ENCODE data around the gene SLC43A2. TPM values are rescaled to one million over a fixed set of nuclear protein-coding genes. Genes with fewer than 3 reads are reported as not detected.

SLC43A2 gene
- total RNA-seq, 1 donor from 2014 or later = 71.4 TPM

DNA sequence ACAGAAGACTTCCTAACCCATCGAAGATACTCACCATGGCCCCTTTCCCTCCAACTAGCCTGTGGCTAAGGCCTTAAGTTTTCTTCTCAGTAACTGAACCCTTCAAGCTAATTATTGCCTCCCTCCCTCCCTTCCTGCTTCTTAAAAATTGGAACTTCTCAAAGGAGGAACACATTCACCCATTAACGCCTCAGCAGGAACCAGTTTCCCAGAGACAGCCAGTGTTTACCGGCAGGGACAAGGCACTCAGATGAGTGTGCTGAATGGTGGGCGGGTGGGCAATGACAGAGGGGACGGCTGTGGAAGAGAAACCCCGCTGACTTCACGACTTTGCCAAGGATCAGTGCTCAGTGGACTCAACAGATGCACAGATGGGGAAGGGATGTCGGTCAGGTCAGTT is 86.3 kb downstream of the SLC43A2 start:
- peaks cover 56% of the 10 kb centered on the region for H3K36me3 Mint-ChIP-seq (ENCODE audit: low read depth, unreplicated experiment)
- DNase-seq (ENCODE audit: low spot score) = no peak

DNA sequence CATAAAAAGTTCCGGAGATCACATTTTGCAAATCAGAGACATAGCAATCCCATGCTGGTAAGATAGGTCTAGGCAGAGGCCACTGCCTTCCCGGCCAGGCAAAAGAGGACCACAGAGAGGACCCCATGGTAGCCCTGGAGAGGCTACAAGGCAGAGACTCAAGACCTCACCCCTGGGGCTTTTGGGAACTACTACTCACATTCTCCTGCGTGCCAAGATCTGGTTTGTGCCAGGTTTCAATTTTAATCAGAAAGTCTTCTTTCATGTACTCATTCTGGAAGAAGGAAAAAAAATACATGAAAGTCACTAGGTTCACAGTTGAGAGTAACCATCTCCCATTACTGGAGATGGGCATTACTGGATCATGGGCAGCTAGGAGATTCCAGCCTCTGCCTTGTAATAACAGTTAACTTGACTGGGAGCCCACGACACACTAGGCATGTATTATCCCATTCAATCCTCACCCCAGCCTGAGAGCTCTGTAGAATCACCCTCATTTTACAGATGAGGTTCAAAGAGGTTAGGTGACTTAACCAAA is 87.2 kb downstream of the SLC43A2 start:
- Mint-ChIP-seq H3K4me3 (ENCODE audit: unreplicated experiment) (no peak overlapping the region), H3K27me3 (ENCODE audit: unreplicated experiment) (peaks cover 3% of the 10 kb centered on the region), H3K27ac (ENCODE audit: unreplicated experiment) (no peak overlapping the region), H3K4me1 (ENCODE audit: unreplicated experiment) (peaks cover 5% of the 10 kb centered on the region), H3K36me3 (ENCODE audit: low read depth, unreplicated experiment) (peaks cover 57% of the 10 kb centered on the region), H3K9me3 (ENCODE audit: unreplicated experiment) (no peaks in the 10 kb centered on the region)
- no peak for DNase-seq (ENCODE audit: low spot score)
- TF ChIP-seq, protein P1, sequence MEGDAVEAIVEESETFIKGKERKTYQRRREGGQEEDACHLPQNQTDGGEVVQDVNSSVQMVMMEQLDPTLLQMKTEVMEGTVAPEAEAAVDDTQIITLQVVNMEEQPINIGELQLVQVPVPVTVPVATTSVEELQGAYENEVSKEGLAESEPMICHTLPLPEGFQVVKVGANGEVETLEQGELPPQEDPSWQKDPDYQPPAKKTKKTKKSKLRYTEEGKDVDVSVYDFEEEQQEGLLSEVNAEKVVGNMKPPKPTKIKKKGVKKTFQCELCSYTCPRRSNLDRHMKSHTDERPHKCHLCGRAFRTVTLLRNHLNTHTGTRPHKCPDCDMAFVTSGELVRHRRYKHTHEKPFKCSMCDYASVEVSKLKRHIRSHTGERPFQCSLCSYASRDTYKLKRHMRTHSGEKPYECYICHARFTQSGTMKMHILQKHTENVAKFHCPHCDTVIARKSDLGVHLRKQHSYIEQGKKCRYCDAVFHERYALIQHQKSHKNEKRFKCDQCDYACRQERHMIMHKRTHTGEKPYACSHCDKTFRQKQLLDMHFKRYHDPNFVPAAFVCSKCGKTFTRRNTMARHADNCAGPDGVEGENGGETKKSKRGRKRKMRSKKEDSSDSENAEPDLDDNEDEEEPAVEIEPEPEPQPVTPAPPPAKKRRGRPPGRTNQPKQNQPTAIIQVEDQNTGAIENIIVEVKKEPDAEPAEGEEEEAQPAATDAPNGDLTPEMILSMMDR (IDR thresholded peaks at IDR 0.05; ENCODE audit: unreplicated experiment) = no peak

More for the DNA sequence above, 86.3 kb downstream of the SLC43A2 start:
- H3K27me3 Mint-ChIP-seq (ENCODE audit: unreplicated experiment) = peaks cover 2% of the 10 kb centered on the region
- H3K4me3 Mint-ChIP-seq (ENCODE audit: unreplicated experiment) = no peak overlapping the region
- H3K4me1 Mint-ChIP-seq (ENCODE audit: unreplicated experiment) = peaks cover 5% of the 10 kb centered on the region
- TF ChIP-seq, protein P1 (IDR thresholded peaks at IDR 0.05; ENCODE audit: unreplicated experiment) = no peak
- no peaks in the 10 kb centered on the region for H3K9me3 Mint-ChIP-seq (ENCODE audit: unreplicated experiment)
- no peak overlapping the region for H3K27ac Mint-ChIP-seq (ENCODE audit: unreplicated experiment)

DNA sequence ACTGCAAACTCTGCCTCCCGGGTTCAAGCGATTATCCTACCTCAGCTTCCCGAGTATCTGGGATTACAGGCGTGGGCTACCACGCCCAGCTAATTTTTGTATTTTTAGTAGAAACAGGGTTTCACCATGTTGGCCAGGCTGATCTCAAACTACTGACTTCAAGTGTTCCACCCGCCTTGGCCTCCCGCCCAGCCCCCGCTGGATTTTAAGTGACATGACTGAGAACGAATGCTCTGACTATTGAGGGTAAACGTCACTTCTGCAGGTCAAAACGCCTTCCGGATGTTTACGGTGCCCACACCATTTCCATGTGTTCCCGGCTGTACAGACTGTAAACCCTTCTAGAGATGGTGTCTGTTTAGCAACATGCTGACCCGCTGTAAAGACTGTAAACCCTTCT is 88.8 kb downstream of the SLC43A2 start:
- Mint-ChIP-seq H3K4me1 (ENCODE audit: unreplicated experiment) (no peaks in the 10 kb centered on the region), H3K27ac (ENCODE audit: unreplicated experiment) (no peak overlapping the region), H3K36me3 (ENCODE audit: low read depth, unreplicated experiment) (peaks cover 61% of the 10 kb centered on the region), H3K27me3 (ENCODE audit: unreplicated experiment) (peaks cover 3% of the 10 kb centered on the region), H3K4me3 (ENCODE audit: unreplicated experiment) (peak overlapping the region; percentile 51), H3K9me3 (ENCODE audit: unreplicated experiment) (no peaks in the 10 kb centered on the region)
- TF ChIP-seq, protein P1 (IDR thresholded peaks at IDR 0.05; ENCODE audit: unreplicated experiment) = no peak
- no peak for DNase-seq (ENCODE audit: low spot score)

DNA sequence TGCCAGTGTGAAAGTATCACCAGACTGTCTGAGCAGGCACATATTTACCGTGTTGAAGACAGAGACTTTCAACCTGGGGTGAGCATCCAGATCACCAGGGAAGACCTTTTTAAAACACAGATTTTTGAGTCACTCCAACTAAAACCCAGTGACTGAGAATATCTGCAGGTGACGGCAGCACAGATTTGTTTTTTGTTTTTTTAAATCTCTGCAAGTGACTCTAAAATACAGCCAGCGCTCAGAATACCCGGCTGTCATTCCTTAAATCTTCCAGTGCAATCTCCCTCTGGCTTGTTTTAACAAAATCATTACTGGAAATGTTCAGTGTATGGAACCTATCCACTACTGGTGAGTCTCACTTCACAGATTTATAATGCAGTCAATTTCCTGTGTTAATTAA is 92.9 kb downstream of the SLC43A2 start:
- peak overlapping the region; percentile 67 for H3K27ac Mint-ChIP-seq (ENCODE audit: unreplicated experiment)
- TF ChIP-seq, protein P1 (IDR thresholded peaks at IDR 0.05; ENCODE audit: unreplicated experiment) = no peak
- DNase-seq (ENCODE audit: low spot score) = no peak
- H3K27me3 Mint-ChIP-seq (ENCODE audit: unreplicated experiment) = peaks cover 3% of the 10 kb centered on the region
- no peaks in the 10 kb centered on the region for H3K9me3 Mint-ChIP-seq (ENCODE audit: unreplicated experiment)
- peaks cover 57% of the 10 kb centered on the region for H3K36me3 Mint-ChIP-seq (ENCODE audit: low read depth, unreplicated experiment)
- no peaks in the 10 kb centered on the region for H3K4me1 Mint-ChIP-seq (ENCODE audit: unreplicated experiment)
- peak overlapping the region; percentile 74 for H3K4me3 Mint-ChIP-seq (ENCODE audit: unreplicated experiment)

DNA sequence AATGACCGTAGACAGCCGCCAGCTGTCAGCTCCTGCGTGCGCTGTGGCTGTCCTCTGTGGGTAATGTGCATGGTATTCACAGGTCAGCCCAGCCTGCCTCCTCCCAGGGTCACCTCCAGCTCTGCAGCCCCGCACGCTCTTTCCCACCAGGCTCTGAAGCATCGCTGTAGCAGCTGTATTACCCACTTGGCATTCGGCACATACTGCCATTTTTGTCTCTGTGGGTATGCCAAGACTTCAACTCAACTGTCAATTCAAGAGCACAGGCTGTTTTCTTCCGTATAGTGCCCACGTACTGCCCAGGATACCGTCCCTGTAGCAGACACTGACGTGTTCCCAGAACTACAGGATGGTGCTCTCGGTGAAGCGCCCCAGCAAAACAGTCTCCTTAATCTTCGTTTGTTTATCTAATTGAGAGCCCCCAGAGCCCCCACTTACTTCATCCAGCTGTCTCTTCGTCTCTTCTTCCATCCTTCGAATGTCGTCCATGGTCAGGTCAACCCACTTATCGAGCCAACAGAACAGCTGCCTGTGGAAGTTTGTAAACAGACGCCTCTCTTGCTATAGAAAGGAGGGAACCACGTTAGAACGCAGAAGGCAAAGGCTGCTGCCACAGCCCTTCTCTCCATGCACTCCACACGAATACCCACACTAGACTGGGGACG is 94.8 kb downstream of the SLC43A2 start:
- Mint-ChIP-seq H3K4me3 (ENCODE audit: unreplicated experiment) (peak overlapping the region; percentile 30), H3K27me3 (ENCODE audit: unreplicated experiment) (peaks cover 3% of the 10 kb centered on the region), H3K4me1 (ENCODE audit: unreplicated experiment) (no peaks in the 10 kb centered on the region), H3K36me3 (ENCODE audit: low read depth, unreplicated experiment) (peaks cover 55% of the 10 kb centered on the region), H3K27ac (ENCODE audit: unreplicated experiment) (no peak overlapping the region), H3K9me3 (ENCODE audit: unreplicated experiment) (no peaks in the 10 kb centered on the region)
- DNase-seq (ENCODE audit: low spot score) = no peak
- TF ChIP-seq, protein P1 (IDR thresholded peaks at IDR 0.05; ENCODE audit: unreplicated experiment) = no peak

Data from endothelial cell (in vitro differentiated cells).